Measurements from ENCODE around the gene ANKMY1. TPM values are rescaled to one million over a fixed set of nuclear protein-coding genes. Genes with fewer than 3 reads are reported as not detected.
"Not testable (repeated sequence)": the region's sequence is repeated elsewhere in the genome, so short reads cannot be mapped to it uniquely, and the experiment has no call there.

ANKMY1 gene
- total RNA-seq, 1 experiment from 2014 or later, result 5.2 TPM

DNA sequence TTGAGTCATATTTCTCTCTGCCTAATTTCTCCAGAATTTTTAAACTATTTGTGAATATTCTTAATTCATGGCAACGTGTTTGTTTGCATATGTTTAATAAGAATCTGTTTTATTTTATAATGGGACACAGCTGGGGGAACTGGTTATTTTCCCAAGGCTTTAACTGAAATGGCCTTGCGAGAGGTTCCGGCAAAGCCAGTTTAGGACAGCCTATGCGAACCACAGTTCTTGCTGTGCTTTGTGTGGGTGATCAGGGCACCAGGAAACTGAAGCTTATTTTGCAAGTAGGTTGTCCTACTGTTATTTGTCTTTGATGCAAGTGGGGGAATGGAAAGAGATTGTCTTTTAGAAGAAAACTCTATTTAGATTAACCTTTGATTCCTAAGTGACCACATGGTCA is 6.5 kb downstream of the ANKMY1 start:
- in situ Hi-C loops (cut with HindIII; ENCODE audit: low pct_unique_long_range_greater_than_20kb, low sequenced_read_pairs), result no loop called here
- no peak for DNase-seq (ENCODE audit: low read depth, low spot score)

DNA sequence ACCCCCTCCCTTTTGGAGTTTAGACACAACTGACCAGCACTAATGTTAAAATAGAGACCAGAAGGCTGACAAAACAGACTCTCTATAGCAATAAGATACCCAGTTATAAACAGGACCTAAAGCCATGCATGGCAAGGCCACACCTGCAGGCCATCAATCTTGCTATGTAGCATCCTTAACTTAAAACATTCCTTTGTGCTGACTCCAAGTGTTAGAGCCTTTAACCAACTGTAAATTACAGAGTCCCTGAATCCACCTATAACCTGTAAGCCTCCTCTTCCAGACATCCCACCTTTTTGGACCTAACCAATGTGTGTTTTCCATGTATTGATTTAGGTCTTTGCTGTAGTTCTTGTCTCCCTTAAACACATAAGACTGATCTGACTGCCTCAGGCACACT is 17.9 kb downstream of the ANKMY1 start:
- in situ Hi-C loops (cut with HindIII; ENCODE audit: low pct_unique_long_range_greater_than_20kb, low sequenced_read_pairs), result no loop called here
- DNase-seq (ENCODE audit: low read depth, low spot score), result no peak

DNA sequence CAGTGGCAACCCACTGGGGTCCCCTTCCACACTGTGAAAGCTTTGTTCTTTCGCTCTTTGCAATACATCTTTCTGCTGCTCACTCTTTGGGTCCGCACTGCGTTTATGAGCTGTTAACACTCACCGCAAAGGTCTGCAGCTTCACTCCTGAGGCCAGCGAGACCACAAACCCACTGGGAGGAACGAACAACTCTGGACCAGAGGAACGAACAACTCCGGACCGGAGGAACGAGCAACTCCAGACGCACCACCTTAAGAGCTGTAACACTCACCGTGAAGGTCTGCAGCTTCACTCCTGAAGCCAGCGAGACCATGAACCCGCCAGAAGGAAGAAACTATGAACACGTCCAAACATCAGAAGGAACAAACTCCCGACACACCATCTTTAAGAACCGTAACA is 18.7 kb downstream of the ANKMY1 start:
- in situ Hi-C loops (cut with HindIII; ENCODE audit: low pct_unique_long_range_greater_than_20kb, low sequenced_read_pairs); DNase-seq (ENCODE audit: low read depth, low spot score): not testable (repeated sequence)

DNA sequence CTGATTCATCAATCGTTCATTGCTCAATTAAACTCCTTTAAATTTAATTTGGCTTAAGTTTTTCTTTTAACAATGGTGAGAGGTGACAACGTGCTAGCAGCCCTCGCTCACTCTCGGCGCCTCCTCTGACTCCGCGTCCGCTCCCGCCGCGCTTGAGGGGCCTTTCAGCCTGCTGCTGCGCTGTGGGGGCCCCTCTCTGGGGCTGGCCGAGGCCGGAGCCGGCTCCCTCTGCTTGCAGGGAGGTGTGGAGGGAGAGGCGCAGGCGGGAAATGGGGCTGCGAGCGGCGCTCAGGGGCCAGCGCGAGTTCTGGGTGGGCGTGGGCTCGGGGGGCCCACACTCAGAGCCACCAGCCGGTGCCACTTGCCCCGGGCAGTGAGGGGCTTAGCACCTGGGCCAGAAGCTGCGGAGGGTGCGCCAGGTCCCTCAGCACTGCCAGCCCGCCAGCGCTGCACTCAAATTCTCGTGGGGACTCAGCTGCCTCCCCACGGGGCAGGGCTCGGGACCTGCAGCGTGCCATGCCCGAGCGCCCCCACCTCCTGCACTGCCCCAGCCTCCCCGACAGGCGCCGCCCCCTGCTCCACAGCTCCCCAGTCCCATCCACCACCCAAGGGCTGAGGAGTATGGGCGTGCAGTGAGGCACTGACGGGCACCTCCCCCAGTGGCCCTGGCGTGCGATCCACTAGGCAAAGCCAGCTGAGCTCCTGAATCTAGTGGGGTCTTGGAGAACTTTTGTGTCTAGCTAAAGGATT is 19.6 kb downstream of the ANKMY1 start:
- in situ Hi-C loops (cut with HindIII; ENCODE audit: low pct_unique_long_range_greater_than_20kb, low sequenced_read_pairs), result no loop called here
- DNase-seq (ENCODE audit: low read depth, low spot score), result no peak

DNA sequence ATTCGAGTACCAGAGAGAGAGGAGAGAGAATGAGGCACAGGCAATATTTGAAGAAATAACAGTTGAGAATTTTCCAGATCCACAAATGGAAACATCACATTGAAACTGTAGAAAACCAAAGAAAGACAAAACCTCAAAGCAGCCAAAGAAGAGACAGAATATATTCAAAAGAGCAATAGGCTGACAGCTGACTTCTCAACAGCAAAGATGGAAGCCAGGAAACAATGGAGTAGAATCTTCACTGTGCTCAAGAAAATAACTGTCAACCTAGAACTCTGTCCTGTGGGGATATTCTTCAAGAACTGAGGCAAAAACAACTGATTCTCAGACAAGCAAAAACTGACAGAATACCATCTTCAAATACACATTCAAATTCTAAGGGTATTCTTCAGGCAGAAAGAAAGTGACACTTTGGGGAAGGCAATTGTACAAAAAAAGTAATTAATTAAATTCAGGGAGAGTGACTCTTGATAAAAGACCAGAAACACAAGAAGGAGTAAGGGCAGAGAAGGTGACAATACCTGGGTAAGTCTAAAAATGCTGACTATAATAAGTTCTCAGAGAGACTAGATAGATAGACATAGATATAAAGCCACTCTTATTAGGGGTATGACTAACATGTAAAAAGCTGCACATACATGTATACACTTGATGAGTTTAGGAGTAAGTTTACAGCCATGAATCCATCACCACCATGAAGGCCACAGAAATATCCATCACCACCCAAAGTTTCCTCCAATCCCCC is 25.6 kb downstream of the ANKMY1 start:
- peak; percentile 2 for DNase-seq (ENCODE audit: low read depth, low spot score)
- in situ Hi-C loops (cut with HindIII; ENCODE audit: low pct_unique_long_range_greater_than_20kb, low sequenced_read_pairs), result no loop called here

DNA sequence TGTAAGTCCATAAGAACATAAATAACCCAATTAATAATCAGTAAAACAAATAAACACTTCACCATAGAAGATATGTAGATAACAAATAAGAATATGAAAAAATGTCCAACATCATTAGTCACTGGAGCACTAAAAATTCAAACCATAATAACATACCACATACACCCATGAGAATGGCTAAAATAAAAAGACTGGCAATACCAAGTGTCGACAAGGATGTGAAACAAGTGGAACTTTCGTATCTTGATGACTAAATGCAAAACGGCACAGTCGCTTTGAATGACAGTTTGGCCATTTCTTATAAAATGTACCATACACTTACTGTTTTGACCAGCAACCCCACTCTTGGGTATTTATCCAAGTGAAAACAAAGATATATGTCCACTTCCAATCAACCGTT is 26.8 kb downstream of the ANKMY1 start:
- in situ Hi-C loops (cut with HindIII; ENCODE audit: low pct_unique_long_range_greater_than_20kb, low sequenced_read_pairs), result no loop called here
- DNase-seq (ENCODE audit: low read depth, low spot score), result no peak

DNA sequence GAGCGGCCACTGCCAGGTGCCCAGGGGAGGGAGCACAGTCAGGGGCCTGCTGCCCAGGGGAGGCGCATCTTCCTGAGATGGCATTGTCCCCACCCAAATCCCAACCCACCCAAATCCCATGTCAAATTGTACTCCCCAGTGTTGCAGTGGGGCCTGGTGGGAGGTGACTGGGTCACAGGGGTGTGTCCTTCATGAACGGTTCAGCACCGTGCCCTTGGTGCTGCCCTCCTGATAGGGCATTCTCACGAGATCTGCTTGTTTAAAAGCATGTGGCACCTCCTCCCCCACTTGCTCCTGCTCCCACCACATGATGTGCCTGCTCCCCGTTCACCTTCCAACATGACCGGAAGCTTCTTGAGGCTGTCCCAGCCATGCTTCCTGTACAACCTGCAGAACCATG is 27.6 kb downstream of the ANKMY1 start:
- in situ Hi-C loops (cut with HindIII; ENCODE audit: low pct_unique_long_range_greater_than_20kb, low sequenced_read_pairs), result no loop called here
- no peak for DNase-seq (ENCODE audit: low read depth, low spot score)

DNA sequence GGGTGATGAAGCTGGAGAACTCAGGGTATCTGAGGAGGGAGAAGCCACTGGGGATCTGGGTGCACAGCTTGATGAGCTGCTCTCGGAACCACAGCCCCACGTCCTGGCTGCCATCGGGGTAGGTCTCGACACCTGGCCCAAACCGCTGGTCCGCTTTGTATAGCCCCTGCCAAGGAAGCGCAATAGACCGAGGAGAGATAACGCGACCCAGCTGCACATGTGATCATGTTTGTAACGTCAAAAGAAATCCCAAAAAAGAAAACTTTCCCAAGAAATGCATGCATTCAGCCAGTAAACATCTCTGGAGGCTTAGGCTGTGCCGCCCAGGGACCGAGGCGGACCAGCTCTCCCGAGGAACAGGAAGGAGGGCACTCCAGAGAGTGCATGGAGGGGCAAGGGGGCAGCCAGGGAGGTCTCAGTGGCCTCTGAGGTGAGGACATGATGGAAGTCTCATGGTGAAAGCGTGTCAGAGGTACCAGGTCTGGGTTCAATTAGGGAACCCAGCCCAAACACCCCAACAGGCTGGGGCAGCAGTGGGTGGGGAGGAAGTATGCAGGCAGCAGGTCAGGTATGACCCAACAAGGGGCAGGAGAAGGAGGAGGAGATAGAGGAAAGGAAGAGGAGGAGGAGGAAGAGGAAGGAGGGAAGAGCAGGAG is 28.3 kb downstream of the ANKMY1 start:
- no peak for DNase-seq (ENCODE audit: low read depth, low spot score)
- in situ Hi-C loops (cut with HindIII; ENCODE audit: low pct_unique_long_range_greater_than_20kb, low sequenced_read_pairs), result no loop called here

DNA sequence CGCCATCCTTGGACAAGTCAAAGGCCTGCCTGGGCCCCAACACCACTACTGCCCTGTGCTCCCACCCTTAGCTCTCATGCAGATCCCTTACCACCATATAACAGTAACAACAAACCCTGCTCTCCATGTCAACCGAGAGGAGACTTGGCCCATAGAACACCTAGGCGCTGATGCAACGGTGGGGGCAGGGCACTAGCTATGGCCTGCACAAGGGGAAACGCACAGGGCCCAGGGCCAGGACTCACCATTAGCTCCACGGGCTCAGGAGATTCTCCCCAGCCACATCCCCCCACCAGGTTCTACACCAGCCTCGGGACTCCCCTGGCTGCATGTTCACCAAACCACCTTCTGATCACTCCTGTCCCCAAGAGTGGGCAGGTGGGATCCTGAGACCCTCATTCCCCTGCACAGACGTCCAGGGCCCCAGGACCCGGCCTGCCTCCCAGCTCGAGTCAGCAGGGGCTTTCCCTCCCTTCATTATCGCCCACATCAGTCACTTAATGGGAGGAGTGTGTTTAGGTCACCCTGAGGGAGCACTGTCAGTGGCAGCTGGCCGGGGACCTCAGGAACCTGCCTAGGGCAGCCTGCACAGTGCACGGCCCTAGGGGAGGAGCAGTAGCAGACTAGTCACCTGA is 29.3 kb downstream of the ANKMY1 start:
- no peak for DNase-seq (ENCODE audit: low read depth, low spot score)

DNA sequence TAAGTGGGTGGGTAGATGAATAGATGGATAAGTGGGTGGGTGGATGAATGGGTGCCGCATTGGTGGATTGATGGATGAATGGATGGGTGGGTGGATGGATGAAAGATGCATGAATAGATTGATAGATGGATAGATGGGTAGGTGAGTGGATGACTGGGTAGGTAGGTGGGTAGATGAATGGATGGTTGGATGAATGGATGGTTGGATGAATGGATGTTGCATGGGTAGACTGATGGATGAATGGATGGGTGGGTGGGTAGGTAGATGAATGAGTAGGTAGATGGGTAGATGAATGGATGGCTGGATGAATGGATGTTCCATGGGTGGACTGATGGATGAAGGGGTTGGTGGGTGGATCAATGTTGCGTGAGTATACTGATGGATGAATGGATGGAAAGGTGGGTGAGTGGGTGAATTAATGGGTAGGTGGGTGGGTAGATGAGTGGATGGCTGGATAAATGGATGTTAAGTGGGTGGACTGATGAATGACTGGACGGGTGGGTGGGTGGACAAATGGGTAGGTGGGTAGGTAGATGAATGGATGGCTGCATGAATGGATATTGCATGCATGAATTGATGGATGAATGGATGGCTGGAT is 30.5 kb downstream of the ANKMY1 start:
- DNase-seq (ENCODE audit: low read depth, low spot score), result no peak
- in situ Hi-C loops (cut with HindIII; ENCODE audit: low pct_unique_long_range_greater_than_20kb, low sequenced_read_pairs), result no loop called here

More for the DNA sequence above, 29.3 kb downstream of the ANKMY1 start:
- in situ Hi-C loops (cut with HindIII; ENCODE audit: low pct_unique_long_range_greater_than_20kb, low sequenced_read_pairs), result no loop called here

DNA sequence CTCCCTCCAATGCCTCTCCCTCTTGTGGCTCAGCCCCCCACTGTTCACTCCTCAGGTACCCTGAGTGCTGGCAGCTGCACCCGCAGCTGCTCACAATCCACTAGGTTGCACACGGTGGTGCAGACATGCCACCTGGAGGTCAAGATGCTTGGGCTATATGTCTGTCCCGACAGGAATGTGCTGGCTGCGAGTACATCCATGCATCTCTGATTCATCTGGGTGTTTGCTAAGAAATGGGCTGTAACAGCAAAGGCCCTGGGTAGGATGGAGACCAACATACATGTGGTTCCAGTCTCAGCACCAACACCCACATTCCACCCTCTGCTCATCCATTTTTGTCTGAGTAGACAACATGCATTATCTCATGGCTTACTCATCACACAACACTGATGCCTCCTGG is 31.3 kb downstream of the ANKMY1 start:
- no peak for DNase-seq (ENCODE audit: low read depth, low spot score)
- in situ Hi-C loops (cut with HindIII; ENCODE audit: low pct_unique_long_range_greater_than_20kb, low sequenced_read_pairs), result no loop called here

DNA sequence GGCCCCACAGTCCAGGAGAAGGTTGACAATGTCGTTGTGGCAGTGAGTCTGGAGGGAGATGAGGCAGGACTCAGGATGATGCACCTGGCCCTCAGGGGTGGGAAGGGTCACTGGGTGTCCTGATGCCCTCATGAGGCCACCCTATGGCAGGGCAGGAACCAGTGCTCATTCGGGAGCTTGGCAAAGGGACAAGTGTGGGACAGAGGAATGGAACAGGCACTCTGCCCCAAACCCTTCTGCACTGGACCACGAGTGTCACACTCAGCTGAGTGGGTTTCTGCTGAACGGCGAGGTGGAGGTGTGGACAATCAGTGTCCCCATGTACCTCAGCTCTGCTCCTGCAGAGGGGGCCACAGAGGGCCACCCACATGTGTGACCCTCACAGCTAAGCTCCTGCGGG is 32.0 kb downstream of the ANKMY1 start:
- in situ Hi-C loops (cut with HindIII; ENCODE audit: low pct_unique_long_range_greater_than_20kb, low sequenced_read_pairs), result no loop called here
- DNase-seq (ENCODE audit: low read depth, low spot score), result no peak

DNA sequence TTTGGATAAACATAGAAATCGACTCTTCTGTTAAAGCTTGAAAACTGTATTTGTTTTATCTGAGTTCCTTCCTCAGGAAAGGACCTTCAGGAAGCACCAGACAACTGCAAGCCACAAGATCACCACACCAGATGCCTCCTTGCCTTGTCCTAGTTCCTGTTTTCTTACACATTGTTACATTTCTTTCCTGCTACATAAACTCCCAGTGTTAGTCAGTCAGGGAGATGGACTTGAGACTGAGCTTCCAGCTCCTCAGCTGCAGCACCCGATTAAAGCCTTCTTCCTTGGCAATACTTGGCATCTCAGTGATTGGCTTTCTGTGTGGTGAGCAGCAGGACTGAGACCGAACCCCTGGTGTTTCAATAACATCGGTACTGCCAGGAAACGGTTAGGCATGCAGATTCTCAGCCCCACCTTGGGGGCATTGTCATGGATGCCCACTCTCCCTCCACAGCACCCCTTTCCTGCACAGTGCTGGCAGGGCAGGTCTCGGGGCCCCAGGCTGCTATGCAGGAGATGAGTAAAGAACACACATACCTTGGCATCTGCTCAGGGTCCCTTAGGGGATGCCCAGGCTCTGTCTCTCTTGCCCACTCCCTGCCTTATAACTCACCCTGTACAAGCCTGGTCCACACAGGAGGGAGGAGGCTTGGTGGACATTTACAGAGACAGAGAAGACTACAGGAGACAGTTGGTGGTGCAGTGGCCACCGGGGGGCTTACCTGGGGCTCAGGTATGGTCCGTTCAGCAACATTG is 32.6 kb downstream of the ANKMY1 start:
- in situ Hi-C loops (cut with HindIII; ENCODE audit: low pct_unique_long_range_greater_than_20kb, low sequenced_read_pairs), result no loop called here
- no peak for DNase-seq (ENCODE audit: low read depth, low spot score)

DNA sequence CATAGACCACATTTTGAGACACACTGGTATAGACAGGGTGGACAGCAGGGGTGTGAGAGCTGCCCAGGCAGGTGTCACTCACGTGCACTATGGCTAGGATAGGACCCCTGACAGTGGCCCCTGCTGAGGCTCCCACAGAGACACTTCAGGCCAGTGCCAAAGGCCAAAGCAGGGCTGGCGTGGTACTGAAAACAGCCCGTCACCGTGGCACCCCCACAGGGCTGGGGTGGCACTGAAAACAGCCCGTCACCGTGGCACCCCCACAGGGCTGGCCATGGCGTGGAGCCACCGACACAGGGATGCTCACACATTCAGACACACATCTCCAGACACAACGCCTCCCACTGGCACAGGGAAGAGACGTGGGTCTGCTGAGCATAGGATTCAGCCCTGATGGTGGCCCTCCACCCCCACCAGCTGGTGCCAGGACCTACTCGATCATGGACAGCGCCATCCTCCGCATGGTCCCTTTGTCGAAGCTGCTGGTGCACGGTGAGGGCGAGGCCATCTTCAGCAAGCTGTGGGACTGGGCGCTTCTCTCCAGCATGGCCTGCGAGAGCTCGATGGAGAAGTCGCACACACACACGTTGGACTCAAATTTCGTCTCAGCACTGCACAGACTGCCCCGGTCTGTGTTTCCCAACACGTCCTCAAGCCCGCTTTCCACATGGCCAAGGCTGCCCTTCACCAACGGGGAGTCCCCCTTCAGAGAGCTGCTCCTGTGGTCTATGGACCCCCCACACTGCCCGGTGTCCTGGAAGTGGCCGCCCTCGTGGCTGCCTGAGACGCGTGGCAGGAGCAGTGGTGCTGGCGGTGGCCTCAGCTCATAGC is 34.1 kb downstream of the ANKMY1 start:
- no peak for DNase-seq (ENCODE audit: low read depth, low spot score)
- in situ Hi-C loops (cut with HindIII; ENCODE audit: low pct_unique_long_range_greater_than_20kb, low sequenced_read_pairs), result no loop called here

DNA sequence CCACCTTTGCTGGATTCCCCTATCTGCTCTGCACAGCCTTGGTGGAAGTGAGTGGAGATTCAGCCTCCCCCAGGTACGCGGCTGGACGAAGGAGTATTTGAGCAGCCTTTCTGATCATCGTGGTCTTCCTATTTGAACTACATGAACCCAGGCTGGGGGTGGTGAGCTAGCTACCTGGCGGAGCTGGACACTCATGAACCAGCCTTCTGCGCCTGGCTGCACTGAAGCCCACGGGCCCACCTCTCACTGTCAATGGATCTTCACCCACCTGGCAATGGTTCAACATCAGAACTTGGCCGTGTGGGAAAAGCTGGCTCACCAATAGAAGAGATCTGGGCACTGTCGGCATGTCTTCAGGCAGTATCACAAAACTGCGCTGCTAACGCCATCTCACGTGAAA is 35.4 kb downstream of the ANKMY1 start:
- in situ Hi-C loops (cut with HindIII; ENCODE audit: low pct_unique_long_range_greater_than_20kb, low sequenced_read_pairs), result no loop called here
- no peak for DNase-seq (ENCODE audit: low read depth, low spot score)

DNA sequence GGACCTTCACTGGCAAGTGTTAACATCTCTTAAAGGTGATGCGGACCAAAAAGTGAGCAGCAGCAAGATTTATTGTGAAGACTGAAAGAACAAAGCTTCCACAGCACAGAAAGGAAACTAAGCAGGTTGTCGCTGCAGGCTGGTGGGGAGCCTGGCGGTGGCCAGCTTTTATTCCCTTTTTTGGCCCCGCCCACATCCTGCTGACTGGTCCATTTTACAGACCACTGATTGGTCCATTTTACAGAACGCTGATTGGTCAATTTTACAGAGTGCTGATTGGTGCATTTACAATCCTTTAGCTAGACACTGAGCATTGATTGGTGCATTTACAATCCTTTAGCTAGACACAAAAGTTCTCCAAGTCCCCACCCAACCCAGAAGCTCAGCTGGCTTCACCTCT is 35.9 kb downstream of the ANKMY1 start:
- DNase-seq (ENCODE audit: low read depth, low spot score); in situ Hi-C loops (cut with HindIII; ENCODE audit: low pct_unique_long_range_greater_than_20kb, low sequenced_read_pairs): not testable (repeated sequence)

DNA sequence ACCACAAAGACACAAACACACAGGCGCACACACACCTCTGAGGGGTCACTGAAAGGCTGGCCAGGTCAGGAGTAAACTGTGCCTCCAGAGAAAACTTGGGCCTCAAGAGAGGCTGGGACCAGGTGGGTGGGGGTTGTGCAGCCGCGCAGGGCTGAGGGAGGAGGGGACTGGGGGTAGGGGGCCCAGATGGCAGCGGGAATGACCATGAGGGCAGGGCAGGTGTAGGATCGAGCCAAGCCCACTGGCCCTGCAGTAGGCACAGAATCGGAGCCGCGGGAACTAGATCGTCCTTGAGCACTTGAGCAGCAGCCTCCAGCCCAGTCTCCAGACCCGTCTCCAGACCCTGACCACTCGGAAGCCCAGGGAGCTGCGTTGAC is 36.8 kb downstream of the ANKMY1 start:
- DNase-seq (ENCODE audit: low read depth, low spot score), result no peak
- in situ Hi-C loops (cut with HindIII; ENCODE audit: low pct_unique_long_range_greater_than_20kb, low sequenced_read_pairs), result no loop called here
